HepG2 (cell line): ENCODE measurements around the gene GPSM1. TPM values are rescaled to one million over a fixed set of nuclear protein-coding genes. Genes with fewer than 3 reads are reported as not detected.

Experiments used
- ATAC-seq: fragments of 200-7000 bp; cut with Tn5 transposase; 3 replicates; pipeline ENCODE4 v1.9.1; 2020; ENCODE audit warnings: mild to moderate bottlenecking, moderate library complexity
- BruUV-seq: library from RNA; stranded (reverse); fragments of 400-500 nt; replicated peaks from 2 replicates; lab custom pipeline; 2021; lab: Mats Ljungman, UMichigan
- CTCF ChIA-PET: fragments of 300-600 bp; formaldehyde crosslinking; extraction: SDS; loops from one replicate; lab custom pipeline; 2021; ENCODE audit warnings: low total read pairs, inconsistent platforms, low intra/inter-chr PET ratio; lab: Yijun Ruan, JAX
- POLR2A ChIA-PET: fragments of 350-600 bp; sonication (Branson Sonifier 250); formaldehyde crosslinking; loops from one replicate; lab custom pipeline; 2020; ENCODE audit warnings: antibody characterized with exemption, inconsistent platforms; lab: Yijun Ruan, JAX
- DNase-seq: peaks from one replicate; pipeline ENCODE4 v3.0.0-alpha.2; 2015; ENCODE audit warnings: low spot score
- FAIRE-seq: peaks from 3 replicates; lab custom pipeline; 2011; peaks lifted over from hg19 to GRCh38; lab: Jason Lieb, UNC
- H2AFZ ChIP-seq: one replicate; pipeline ENCODE4 v1.6.1; 2011; ENCODE audit warnings: low read length, inconsistent platforms
- H3K27ac ChIP-seq: fragments of 300-600 bp; 3 replicates; pipeline ENCODE4 v1.8.0; 2011; ENCODE audit warnings: mixed run types, mild to moderate bottlenecking, mixed read lengths, low read length, inconsistent platforms; ENCODE audit not compliant: insufficient read depth; ENCODE audit errors: extremely low read length
- H3K27me3 ChIP-seq, 2 experiments: fragments of 200-600 bp in 1 of 2; 2 replicates in 1 of 2; 3 replicates in 1 of 2; pipeline versions ENCODE4 v1.6.0 to v1.8.0; 2011; ENCODE audit warnings: low read length in 2 of 2, mild to moderate bottlenecking in 2 of 2, moderate library complexity in 2 of 2, inconsistent platforms in 1 of 2; ENCODE audit not compliant: insufficient read depth in 2 of 2, control insufficient read depth in 1 of 2
- H3K36me3 ChIP-seq, 2 experiments: fragments of 200-600 bp in 1 of 2; replicated peaks in 1 of 2; 2 replicates in 1 of 2; 3 replicates in 1 of 2; pipeline versions ENCODE4 v1.5.1 to v1.8.0; 2011; ENCODE audit warnings: low read length in 2 of 2, inconsistent platforms in 1 of 2; ENCODE audit not compliant: insufficient read depth in 2 of 2, control insufficient read depth in 1 of 2
- H3K4me1 ChIP-seq: 2 replicates; pipeline ENCODE4 v1.5.1; 2012; ENCODE audit warnings: low read length, inconsistent platforms; ENCODE audit not compliant: insufficient read depth
- H3K4me2 ChIP-seq: 2 replicates; pipeline ENCODE4 v1.6.0; 2011; ENCODE audit warnings: low read depth, low read length, inconsistent platforms
- H3K4me3 ChIP-seq, 3 experiments: fragments of 200-600 bp in 1 of 3; sonication (generic), shearing (Covaris generic) in 1 of 3; replicated peaks in 1 of 3; 2 replicates each; pipeline ENCODE4 v1.5.1; 2011 to 2016; ENCODE audit warnings: low read length in 3 of 3, inconsistent platforms in 2 of 3, low read depth in 2 of 3, mild to moderate bottlenecking in 2 of 3, control low read depth in 1 of 3, mixed read lengths in 1 of 3; ENCODE audit not compliant: insufficient read depth in 1 of 3
- H3K79me2 ChIP-seq: one replicate; pipeline ENCODE4 v1.6.1; 2011; ENCODE audit warnings: low read length, inconsistent platforms; ENCODE audit not compliant: insufficient read depth
- H3K9ac ChIP-seq: 2 replicates; pipeline ENCODE4 v1.6.0; 2011; ENCODE audit warnings: mild to moderate bottlenecking, low read depth, low read length, inconsistent platforms; ENCODE audit not compliant: insufficient read depth
- H3K9me3 ChIP-seq: 2 replicates; pipeline ENCODE4 v1.5.1; 2012; ENCODE audit warnings: mild to moderate bottlenecking, low read length
- H4K20me1 ChIP-seq: 2 replicates; pipeline ENCODE4 v1.6.0; 2011; ENCODE audit warnings: inconsistent platforms, mild to moderate bottlenecking, low read length, moderate library complexity; ENCODE audit not compliant: insufficient read depth
- ATRX ChIP-seq: sonication (generic); formaldehyde crosslinking; IDR thresholded peaks from 2 replicates; pipeline ENCODE4 v1.4.0; 2020; ENCODE audit warnings: missing genetic modification reagents, borderline replicate concordance
- ETV6 ChIP-seq: sonication (generic); formaldehyde crosslinking; conservative IDR thresholded peaks from 2 replicates; pipeline ENCODE4 v1.4.0; 2020; ENCODE audit warnings: missing genetic modification reagents
- FOSL1 ChIP-seq: sonication (generic); formaldehyde crosslinking; IDR thresholded peaks from 2 replicates; pipeline ENCODE4 v1.9.0; 2021; ENCODE audit warnings: missing genetic modification reagents, borderline replicate concordance
- HMGA1 ChIP-seq: sonication (generic); formaldehyde crosslinking; conservative IDR thresholded peaks from 2 replicates; pipeline ENCODE4 v1.4.0; 2020; ENCODE audit warnings: missing genetic modification reagents
- HOXA5 ChIP-seq: sonication (generic); formaldehyde crosslinking; IDR thresholded peaks from 2 replicates; pipeline ENCODE4 v1.4.0; 2020; ENCODE audit warnings: missing genetic modification reagents
- MLLT10 ChIP-seq: sonication (generic); formaldehyde crosslinking; IDR thresholded peaks from 2 replicates; pipeline ENCODE4 v1.4.0; 2020; ENCODE audit warnings: missing genetic modification reagents
- TRIM24 ChIP-seq: sonication (generic); formaldehyde crosslinking; IDR thresholded peaks from 2 replicates; pipeline ENCODE4 v1.8.0; 2022; ENCODE audit warnings: mild to moderate bottlenecking, missing genetic modification reagents
- ZBTB21 ChIP-seq: sonication (generic); formaldehyde crosslinking; IDR thresholded peaks from 2 replicates; pipeline ENCODE4 v1.4.0; 2020; ENCODE audit warnings: missing genetic modification reagents
- ZBTB38 ChIP-seq: sonication (generic); formaldehyde crosslinking; IDR thresholded peaks from 2 replicates; pipeline ENCODE4 v1.5.1; 2020; ENCODE audit warnings: mild to moderate bottlenecking, missing genetic modification reagents
- ZNF318 ChIP-seq: sonication (generic); formaldehyde crosslinking; IDR thresholded peaks from 2 replicates; pipeline ENCODE4 v1.4.0; 2020; ENCODE audit warnings: mild to moderate bottlenecking, missing genetic modification reagents
- ZNF33A ChIP-seq: sonication (generic); formaldehyde crosslinking; IDR thresholded peaks from 2 replicates; pipeline ENCODE4 v1.5.1; 2020; ENCODE audit warnings: missing genetic modification reagents, mild to moderate bottlenecking, moderate library complexity, borderline replicate concordance
- ZNF577 ChIP-seq: sonication (generic); formaldehyde crosslinking; IDR thresholded peaks from 2 replicates; pipeline ENCODE4 v1.4.0; 2020; ENCODE audit warnings: mild to moderate bottlenecking, low read depth, missing genetic modification reagents, borderline replicate concordance
- WGBS: methylation state at CpG from one replicate; pipeline ENCODE4 v1.1.6; 2017; ENCODE audit warnings: low lambda C conversion rate; 5-methylcytosine and 5-hydroxymethylcytosine counted together
- in situ Hi-C: cut with HindIII; loops from 2 replicates; pipeline ENCODE4 v1.10.0; 2017; ENCODE audit warnings: low pct_unique_long_range_greater_than_20kb; ENCODE audit not compliant: extremely low pct_ligation_motif_present
- intact Hi-C: fragments of 100-400 bp; cut with micrococcal nuclease; formaldehyde crosslinking; loops from one replicate; pipeline ENCODE4 v1.10.0; 2022; ENCODE audit not compliant: unreplicated experiment
- polyA plus RNA-seq, 8 experiments: library from polyadenylated mRNA; depleted of rRNA in 3 of 8; stranded (reverse) in 7 of 8; unstranded in 1 of 8; fragments of >200 nt; fragmentation: Illumina TruSeq in 4 of 8; extraction: Trizol in 4 of 8; gene quantifications; 2 replicates each; pipeline versions ENCODE4 v1.2.1 to v1.2.3, GENCODE V29; 2011 to 2016; ENCODE audit warnings: low read depth in 4 of 8, missing spikeins in 1 of 8, mixed read lengths in 1 of 8; ENCODE audit not compliant: insufficient read depth in 1 of 8
- total RNA-seq, 5 experiments: library from RNA; depleted of rRNA; stranded (reverse); fragments of >200 nt; fragmentation: Illumina TruSeq; extraction: Trizol; gene quantifications; 2 replicates each; pipeline ENCODE4 v1.2.3, GENCODE V29; 2016; ENCODE audit warnings: low read depth in 1 of 5

GPSM1 gene
- total and polyA plus RNA-seq, 2 of the 13 experiments (the other 11 are each of a cell fraction or from before 2014, with no cell fraction given), result 1.0 to 2.4 TPM

DNA sequence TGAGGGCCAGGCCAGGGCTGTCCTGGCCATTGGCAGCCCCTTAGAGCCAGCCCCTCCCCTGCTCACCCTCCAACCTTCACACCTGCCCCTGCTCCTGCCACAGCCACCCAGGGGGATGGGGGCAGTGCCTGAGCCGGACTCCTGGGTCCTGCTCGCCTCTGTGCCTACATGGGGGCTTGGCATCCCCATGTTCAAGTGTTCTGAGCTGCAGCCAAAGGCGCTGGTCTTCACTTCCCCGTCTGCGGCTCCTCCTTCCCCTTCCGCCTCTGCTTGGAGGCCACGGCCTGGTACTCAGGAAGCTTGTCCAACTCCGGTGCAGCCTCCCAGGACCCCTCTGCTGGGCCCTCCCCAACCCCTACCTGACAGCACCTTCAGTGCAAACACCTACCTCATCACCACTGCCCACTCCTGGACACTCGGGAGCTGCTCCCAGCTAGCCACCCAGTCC is 38.5 kb downstream of the GPSM1 start:
- no peaks in the 10 kb centered on the region for H3K79me2 ChIP-seq
- DNase-seq, result no peak
- no peak overlapping the region for H2AFZ ChIP-seq
- in situ Hi-C loops, result no loop called here
- peaks cover 25% of the 10 kb centered on the region for H3K4me1 ChIP-seq
- peaks cover 0 to 2% of the 10 kb centered on the region in 2 experiments; a peak in 1 of 5 replicates for H3K36me3 ChIP-seq
- no peaks in the 10 kb centered on the region for H3K27me3 ChIP-seq
- no peak for ATAC-seq
- POLR2A ChIA-PET, result interaction anchor here (1.7 kb wide), 1 partner anchor 20 kb away, joined by 8 read pairs; no protein-coding TSS in a partner anchor
- no peak for TF ChIP-seq HOXA5 (CRISPR knock-in tag)
- TF ChIP-seq HMGA1 (CRISPR knock-in tag), result no peak
- TF ChIP-seq ZBTB21 (CRISPR knock-in tag), result no peak
- no peak for TF ChIP-seq ATRX
- TF ChIP-seq ZBTB38 (CRISPR knock-in tag), result no peak
- no peak for TF ChIP-seq ETV6
- no peak for TF ChIP-seq ZNF577 (CRISPR knock-in tag)
- no peak for TF ChIP-seq FOSL1
- TF ChIP-seq, all 625 proteins: peak for 0
- no TSS peak for BruUV-seq
- no peak for FAIRE-seq
- intact Hi-C loops, result no loop called here
- Histone ChIP-seq H4K20me1 (no peaks in the 10 kb centered on the region), H3K27ac (no peak overlapping the region), H3K4me3 (no peak overlapping the region), H3K4me2 (no peak overlapping the region), H3K9me3 (no peaks in the 10 kb centered on the region), H3K9ac (no peak overlapping the region)
- CTCF ChIA-PET, result no interaction called here
- 89% methylated on average over 8 of the region's 9 CpGs for WGBS

- in situ Hi-C loops, result no loop called here
- CTCF ChIA-PET, result no interaction called here
- POLR2A ChIA-PET, result interaction anchor here (1.1 to 1.7 kb wide), 2 partner anchors 8 to 21 kb away, joined by 3 to 8 read pairs; no protein-coding TSS in a partner anchor
- TF ChIP-seq TRIM24 (CRISPR knock-in tag) (no peak), ZNF33A (no peak), MLLT10 (no peak), ZNF318 (CRISPR knock-in tag) (no peak)
Observed at GRCh38 chr9:136366826-136367225, 39.5 kb downstream of the GPSM1 start.

More at GRCh38 chr9:136366826-136367225, 39.5 kb downstream of the GPSM1 start:
- WGBS, result 93% methylated on average over 7 of the region's 9 CpGs
- H3K4me3 ChIP-seq, result no peak overlapping the region
- no peak overlapping the region for H2AFZ ChIP-seq
- no peak for ATAC-seq
- DNase-seq, result no peak
- H3K27ac ChIP-seq, result no peak overlapping the region
- H3K9ac ChIP-seq, result no peak overlapping the region
- no peaks in the 10 kb centered on the region for H3K9me3 ChIP-seq
- no peak for FAIRE-seq
- no peak overlapping the region for H3K4me2 ChIP-seq
- intact Hi-C loops, result no loop called here
- peaks cover 0 to 2% of the 10 kb centered on the region in 2 experiments; a peak in 1 of 5 replicates for H3K36me3 ChIP-seq
- H3K27me3 ChIP-seq, result no peaks in the 10 kb centered on the region
- H3K79me2 ChIP-seq, result no peaks in the 10 kb centered on the region
- peaks cover 26% of the 10 kb centered on the region for H3K4me1 ChIP-seq
- no peaks in the 10 kb centered on the region for H4K20me1 ChIP-seq
- no TSS peak for BruUV-seq
